ENCODE data around the gene IGSF21.

The IGSF21 gene

GRCh38 chr1:18120638-18121037 lies 13.0 kb downstream of the IGSF21 start:
- no peak for TF ChIP-seq CTCF (conservative IDR thresholded peaks at IDR 0.05)
- no peak for TF ChIP-seq ZFX (IDR thresholded peaks at IDR 0.05)
- no peak overlapping the region for H3K27ac ChIP-seq

- no peak overlapping the region for H3K27ac ChIP-seq
- no peak for TF ChIP-seq ZFX (IDR thresholded peaks at IDR 0.05)
- TF ChIP-seq CTCF (conservative IDR thresholded peaks at IDR 0.05): no peak
Observed at GRCh38 chr1:18121072-18121820, 13.6 kb downstream of the IGSF21 start.

GRCh38 chr1:18123467-18123992 lies 15.9 kb downstream of the IGSF21 start:
- TF ChIP-seq ZFX (IDR thresholded peaks at IDR 0.05) (no peak), CTCF (conservative IDR thresholded peaks at IDR 0.05) (no peak)
- H3K27ac ChIP-seq: no peak overlapping the region

GRCh38 chr1:18124977-18125376 lies 17.4 kb downstream of the IGSF21 start:
- TF ChIP-seq ZFX (IDR thresholded peaks at IDR 0.05): no peak
- no peak for TF ChIP-seq CTCF (conservative IDR thresholded peaks at IDR 0.05)
- no peak overlapping the region for H3K27ac ChIP-seq

- no peak for TF ChIP-seq CTCF (conservative IDR thresholded peaks at IDR 0.05)
- no peak overlapping the region for H3K27ac ChIP-seq
Observed at GRCh38 chr1:18126616-18127015, 19.0 kb downstream of the IGSF21 start.

GRCh38 chr1:18128298-18128697 lies 20.7 kb downstream of the IGSF21 start:
- TF ChIP-seq ZFX (IDR thresholded peaks at IDR 0.05) (no peak), CTCF (conservative IDR thresholded peaks at IDR 0.05) (no peak)
- no peak overlapping the region for H3K27ac ChIP-seq

GRCh38 chr1:18130356-18130755 lies 22.8 kb downstream of the IGSF21 start:
- TF ChIP-seq ZFX (IDR thresholded peaks at IDR 0.05) (no peak), CTCF (conservative IDR thresholded peaks at IDR 0.05) (no peak)
- no peak overlapping the region for H3K27ac ChIP-seq
